GM18508 (cell line): ENCODE results near the gene MEPE.
"Not testable (repeated sequence)": the region's sequence is repeated elsewhere in the genome, so short reads cannot be mapped to it uniquely, and the experiment has no call there.

Experiments
- ATAC-seq: cut with Tn5 transposase; IDR thresholded peaks from one replicate; pipeline ENCODE4 v1.9.1; 2021; ENCODE audit warnings: moderate number of reproducible peaks; ENCODE audit not compliant: insufficient read depth, unreplicated experiment

The MEPE gene

DNA sequence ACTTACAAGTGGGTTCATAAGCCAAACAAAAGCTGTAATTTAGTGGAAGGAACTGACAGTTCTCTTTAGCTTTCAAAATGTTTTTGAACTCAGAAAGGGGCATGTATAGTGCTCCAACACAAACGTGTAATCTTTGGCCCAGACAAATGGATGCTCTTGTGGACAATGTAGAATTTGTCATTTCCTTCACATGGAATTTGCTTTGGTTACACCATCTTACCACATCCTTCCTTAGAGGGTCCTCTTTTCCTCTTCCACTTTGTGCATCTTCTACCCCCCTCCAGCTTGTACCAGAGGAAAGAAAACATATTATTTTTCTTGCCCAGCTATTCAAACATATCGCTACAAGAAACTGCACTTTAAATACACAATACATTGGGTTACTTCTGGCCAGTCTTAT lies 42.4 kb downstream of the MEPE start:
- ATAC-seq = no peak

DNA sequence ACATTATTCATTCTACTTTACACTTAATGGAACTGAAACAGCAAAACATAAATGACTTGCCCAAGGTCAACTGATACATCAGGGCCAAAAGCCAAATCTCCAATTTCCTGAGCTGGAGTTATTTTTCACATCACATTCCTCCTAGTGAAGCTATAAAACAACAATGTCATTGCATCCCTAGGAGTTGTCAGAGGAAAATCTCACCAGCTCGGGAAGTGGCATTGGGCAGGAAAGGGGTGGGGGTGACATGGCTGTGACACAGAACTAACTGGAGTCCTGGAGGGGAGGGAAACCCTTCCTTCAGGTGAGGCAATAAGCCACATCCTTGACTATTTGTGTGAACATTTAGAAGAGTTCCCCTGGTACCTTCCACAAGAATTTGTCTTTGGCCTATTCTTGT lies 47.3 kb downstream of the MEPE start:
- no peak for ATAC-seq

DNA sequence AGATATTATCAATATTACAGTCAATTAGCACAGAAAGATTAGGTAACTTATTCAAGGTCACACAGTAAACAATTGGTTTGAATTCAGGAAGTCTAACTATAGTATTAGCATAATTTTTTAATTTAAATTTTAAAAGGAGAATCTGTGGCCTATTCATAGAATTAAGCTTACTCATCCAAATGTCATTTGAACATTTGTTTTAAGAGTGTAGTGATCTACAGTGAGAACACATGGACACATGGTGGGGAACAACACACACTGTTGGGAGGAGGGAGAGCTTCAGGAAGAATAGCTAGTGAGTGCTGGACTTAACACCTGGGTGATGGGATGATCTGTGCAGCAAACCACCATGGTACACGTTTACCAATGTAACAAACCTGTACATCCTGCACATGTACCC lies 48.3 kb downstream of the MEPE start:
- ATAC-seq = no peak

DNA sequence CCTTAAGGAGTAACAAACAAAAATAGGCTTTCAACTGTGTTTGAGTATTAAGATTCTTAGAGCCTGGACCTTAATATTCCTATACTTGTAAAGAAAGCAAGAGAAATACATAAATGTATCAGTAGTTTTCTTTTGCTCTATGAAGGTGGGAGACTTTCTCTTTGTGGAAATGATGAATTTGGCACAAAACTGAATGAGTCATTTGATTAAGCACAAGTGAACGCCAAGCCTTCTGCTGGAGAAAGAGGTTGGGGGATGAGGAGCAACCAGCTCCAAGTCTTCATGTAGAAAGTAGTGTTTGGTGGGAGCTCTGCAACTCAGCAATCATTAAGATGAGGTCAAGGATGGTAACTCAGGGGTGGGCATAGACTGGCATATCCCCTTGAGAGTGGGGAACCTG lies 49.6 kb downstream of the MEPE start:
- no peak for ATAC-seq

DNA sequence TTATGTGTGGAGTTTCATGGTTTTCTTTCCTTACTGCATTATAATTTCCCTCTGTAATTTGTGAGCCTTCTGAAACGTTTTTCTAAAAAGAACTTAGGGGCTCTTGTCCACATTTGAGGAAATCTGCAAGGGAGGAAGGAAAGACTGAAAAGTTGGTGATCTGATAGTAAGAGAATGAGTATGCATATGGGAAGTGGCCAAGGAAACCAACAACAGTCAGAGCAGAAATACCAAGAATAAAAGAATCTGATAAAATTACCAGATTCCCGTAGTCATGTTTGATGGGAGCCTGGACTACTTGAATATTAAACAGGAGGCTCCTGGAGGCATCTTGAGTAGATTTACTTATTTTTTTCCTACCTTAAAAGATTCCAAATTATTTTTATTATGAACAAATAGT lies 50.1 kb downstream of the MEPE start:
- no peak for ATAC-seq

DNA sequence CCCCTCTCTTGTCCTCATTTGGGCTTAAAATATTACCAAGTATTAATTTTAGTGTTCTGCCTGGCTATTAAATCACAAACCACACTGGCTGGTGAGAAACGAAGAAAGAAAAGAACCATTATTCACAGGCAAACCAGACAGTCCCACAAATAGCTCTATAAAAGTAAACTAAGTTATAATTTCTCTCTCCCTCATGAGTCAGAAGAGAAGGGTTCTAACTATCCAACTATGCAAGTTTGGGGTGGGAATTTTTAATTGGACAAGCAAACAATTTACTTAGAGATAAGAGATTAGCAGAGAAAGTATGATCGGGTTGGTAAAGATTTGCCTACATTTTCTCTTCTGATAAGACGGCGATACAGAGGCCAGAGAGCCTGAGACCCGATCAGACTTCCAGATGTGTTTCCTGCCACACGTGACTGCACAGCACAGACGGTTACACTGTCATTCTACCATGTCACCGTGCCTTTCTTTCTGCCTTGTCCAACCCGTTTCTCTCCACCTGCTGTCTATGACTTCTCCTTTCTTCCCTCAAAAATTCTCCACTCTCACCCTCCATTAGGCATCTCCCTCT lies 52.3 kb downstream of the MEPE start:
- ATAC-seq = no peak

DNA sequence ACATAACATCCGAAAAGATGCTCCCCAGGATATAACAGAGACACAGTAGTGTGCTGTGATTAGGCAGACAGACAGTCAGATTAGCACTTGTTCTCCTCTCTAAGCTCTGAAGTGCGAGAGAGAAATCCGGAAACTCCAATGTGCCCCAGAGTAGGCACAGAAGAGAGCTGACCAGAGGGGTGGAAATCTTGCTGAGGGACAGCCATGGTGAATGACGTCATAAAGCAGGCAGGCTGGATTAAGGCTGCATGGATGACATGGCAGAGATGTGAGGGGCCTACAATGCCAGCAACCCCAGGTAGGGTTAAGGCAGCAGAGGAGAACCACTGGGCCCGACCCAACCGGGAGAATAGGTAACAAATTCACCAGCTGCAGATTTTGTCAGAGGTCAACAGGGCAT lies 53.3 kb downstream of the MEPE start:
- ATAC-seq = no peak

DNA sequence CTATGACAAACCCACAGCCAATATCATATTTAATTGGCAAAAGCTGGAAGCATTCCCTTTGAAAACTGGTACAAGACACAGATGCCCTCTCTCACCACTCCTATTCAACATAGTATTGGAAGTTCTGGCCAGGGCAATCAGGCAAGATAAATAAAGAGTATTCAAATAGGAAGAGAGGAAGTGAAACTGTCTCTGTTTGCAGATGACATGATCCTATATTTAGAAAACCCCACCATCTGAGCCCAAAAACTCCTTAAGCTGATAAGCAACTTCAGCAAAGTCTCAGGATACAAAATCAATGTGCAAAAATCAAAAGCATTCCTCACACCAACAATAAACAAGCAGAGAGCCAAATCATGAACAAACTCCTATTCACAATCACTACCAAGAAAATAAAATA lies 58.0 kb downstream of the MEPE start:
- ATAC-seq = not testable (repeated sequence)

DNA sequence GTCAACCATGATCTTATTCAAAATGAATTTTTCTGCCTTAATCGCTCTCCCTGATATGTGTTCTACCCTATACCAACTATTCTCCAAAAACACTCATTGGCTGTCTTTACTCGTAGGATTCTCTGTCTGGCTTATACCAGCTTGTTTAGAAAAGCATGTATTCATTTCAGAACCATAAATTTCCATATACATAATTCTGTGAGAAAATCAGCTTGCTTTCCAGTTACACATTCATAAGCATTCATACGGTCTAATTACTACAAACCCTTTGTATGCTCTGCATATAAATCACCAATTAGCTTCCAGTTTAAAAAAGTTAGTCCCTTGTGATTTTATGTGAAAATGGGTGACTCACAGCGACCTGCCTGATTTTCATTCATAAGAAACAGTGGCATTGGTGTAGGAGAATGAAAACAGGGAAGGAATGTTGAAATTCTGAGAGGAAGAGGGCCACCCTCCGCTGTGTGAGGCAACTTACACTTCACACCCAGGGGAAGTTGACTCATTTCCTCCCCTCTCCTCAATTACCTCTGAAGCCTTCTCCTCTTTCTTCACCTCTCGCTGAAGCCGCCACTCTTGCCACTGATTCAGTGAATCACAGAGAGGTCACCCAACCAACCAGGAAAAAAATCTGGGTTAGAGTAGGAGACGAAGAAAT lies 63.3 kb downstream of the MEPE start:
- no peak for ATAC-seq
